NCI-H1436 treated with DMSO at 0.1 percent for 48 hours (cell line): Measurements from ENCODE around the gene SRGN.

ENCODE experiments used
- DNase-seq: peaks from one replicate; lab custom pipeline; 2025; lab: John Stamatoyannopoulos, UW

Gene SRGN

DNA sequence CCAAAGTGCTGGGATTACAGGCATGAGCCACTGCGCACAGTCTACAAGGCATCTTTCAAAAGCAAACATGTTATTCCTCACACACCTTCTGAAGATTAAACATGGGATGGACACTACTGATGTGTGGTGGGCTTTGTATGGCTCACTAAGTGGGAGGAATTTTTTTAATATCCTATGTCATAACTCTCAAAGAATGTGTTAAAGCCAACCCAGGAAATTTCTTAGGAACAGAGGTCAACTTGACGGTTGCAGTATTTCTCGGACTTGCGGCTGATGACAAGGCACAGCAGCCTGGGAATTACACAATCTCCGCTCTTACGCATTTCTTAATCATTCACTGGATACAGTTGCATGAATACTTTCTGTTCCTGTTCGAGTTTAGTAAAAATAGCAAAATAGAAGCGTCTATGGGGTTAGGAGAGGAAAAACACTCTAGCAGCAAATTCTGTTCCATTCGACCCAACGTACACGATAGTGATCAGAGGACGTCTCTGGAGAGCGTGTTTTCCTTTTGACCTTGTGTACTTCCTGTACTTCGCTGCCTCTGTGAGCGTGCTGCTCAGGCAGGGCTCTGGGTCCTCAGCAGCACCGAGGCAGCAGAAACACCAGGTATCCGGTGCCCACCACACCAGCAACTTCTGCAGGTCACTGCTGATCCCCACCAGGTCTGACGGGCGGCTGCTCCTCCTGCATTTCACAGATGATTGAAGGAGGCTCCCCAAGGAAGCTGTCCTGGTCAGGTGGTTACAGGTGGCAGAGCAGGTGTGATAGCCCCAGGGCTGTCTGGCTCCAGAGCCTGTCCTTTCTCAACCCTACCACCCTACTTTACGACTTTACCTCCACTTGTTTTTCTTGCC, 26.4 kb upstream of the SRGN start:
- DNase-seq = no peak

DNA sequence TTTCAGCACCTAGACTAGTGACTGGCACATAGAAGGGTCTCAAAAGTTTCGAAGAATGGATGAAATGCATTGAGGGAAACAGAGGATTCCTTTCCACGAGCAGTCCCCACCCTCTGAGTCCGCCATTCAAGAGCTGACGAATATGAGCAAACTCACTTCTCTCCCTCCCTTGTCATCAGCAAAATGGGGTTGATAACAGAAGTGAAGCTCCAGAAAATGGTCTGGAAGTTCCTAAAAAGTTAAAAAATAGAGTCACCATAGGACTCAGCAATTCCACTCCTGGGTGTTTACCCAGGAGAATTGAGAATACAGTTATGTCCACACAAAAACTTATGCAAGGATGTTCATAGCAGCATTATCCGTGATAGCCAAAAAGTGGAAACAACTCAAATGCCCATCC, 25.0 kb upstream of the SRGN start:
- no peak for DNase-seq

DNA sequence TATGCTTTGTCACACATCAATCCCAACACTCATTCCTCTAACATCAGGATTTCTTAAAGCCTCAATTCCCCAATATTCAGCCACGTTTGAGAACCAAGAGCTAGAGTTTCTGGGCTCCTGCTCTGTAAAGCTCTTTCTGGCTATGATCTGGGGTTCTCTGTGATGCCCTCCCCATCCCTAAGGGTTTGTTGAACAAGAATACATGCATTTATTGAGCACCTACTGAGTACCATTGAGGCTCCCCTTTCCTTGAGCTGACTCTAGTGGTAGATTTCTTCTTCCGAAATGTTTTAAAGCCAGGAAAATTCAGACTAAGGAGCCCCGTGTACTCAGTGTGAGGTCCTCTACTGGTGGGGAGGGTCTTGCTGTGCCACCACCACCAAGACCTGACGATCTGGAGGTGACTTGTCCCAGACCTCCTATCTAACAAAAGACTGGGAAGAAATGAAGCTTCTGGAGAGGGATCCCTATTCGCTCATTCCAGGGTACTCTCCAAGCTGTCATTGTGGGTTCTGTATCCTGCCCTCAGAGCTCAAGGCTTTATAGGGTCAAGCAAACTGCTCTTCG, 23.1 kb upstream of the SRGN start:
- no peak for DNase-seq

DNA sequence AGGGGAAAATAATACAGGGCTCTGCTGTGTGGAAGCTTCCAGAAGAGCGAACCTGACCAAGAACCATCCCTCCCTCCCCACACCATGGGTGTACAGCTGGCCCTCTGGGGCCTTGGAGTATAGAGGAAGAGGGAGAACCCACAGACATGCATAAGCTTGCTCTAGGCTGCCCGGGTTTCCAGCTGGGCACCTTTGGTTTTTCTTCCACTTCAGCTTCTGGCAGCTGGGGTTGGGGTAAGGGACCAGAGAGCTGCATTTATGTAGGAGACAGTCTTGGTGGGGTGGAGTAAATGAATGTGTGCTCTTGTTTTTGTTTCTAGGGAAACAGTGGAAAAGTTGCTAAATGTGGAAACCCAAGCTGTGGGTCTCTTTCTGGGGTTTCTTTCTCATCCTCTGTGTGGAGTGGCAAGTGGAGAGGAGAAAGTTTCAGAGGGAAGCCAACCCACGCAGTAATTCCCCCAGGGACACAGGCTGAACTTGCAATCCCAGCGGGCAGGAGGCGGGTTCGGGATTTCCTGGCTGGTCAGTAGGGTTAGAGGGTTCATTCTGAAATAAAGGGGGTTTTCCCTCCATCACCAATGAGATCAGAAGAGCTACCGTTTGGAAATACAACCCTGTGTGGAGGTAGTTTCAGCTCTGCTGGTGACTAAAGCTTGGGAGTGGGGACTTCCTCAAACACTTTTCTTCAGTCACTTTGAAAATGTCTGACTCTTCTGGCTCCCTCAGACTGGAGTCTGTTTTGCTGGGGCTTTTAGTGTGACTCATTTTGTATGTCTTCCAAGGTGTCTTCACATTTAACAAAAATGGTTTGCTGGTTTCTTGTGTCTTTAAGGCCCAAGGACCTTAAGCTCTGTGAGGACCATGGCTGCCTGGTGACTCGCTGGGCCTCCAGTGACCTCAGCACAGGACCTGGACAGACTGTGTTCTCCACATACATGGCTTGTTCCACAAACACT, 22.2 kb upstream of the SRGN start:
- DNase-seq = no peak

DNA sequence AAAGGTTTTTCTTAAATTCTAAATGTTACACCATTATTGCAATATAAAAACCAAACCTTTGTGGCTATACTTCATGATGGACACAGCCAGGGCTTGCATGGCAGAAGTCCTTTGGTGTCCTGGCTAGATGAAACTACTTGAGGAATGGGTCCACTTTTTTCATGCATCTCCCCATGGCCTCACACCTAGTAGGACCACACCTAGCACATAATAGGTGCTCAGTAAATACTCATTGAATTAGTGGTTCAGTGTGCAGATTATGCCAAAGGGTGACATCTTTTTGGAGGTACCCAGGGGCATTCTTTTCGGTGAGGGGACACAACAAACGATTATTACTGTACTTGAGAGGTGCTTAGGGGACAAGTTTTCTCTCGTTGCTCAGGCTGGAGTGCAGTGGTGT, 20.7 kb upstream of the SRGN start:
- no peak for DNase-seq

DNA sequence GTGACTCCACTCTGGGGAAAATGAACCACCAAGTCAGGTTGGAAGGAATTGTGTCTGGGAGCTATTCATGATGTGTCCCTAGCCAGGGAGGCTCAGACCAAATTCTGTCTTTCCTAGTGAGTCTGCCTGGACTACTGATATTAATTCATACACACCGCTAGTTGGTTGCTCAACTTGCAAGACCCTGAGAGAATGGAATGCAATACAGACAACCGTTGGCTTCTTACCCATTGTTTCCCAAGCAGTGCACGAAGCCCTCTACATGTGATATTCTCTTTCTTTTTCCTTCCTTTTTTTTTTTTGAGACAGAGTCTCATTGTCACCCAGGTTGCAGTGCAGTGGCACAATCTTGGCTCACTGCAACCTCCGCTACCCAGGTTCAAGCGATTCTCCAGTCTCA, 19.4 kb upstream of the SRGN start:
- DNase-seq = no peak

DNA sequence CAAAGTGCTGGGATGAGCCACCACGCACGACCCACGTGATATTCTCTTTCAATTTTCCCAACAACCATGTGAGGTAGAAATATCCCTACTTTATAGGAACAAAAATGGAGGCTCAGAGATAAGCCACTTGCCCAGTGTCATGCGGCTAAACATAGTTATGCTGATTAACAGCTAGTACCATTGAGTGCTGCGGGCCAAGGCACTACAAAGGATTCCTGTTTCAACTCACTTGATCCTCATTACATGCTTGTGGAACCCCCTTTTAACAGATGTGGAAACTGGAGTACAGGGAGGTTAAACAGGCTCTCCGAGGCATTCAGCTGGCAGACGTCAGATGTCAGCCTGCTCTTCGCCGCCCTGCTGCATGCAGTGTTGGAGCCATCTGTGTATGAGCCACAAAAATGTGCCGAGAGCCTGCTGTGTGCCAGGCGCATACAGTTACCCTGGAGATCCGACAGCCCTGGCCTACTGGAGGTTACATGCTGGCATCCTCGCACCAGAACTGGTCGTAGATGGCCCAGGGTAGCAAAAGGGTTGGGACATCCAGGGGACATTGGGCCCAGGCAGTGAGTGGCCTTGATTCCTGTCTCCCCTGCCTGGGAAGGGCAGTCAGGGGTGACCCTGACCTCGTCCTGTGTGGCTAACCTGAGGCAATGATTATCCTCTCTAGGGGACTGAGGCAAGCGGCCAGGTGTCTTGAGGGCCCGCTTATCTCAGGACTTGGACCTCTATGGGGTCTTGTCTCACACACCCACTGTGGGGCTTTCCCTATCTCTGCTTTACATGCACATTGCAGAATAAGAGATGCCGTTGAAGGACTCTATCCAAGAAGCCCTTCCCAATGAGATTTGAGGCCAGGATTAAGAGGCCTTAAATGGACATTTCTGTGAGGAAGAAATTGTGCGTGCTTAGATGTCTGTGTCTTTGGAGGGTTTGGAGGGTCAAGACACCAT, 18.5 kb upstream of the SRGN start:
- DNase-seq = no peak

DNA sequence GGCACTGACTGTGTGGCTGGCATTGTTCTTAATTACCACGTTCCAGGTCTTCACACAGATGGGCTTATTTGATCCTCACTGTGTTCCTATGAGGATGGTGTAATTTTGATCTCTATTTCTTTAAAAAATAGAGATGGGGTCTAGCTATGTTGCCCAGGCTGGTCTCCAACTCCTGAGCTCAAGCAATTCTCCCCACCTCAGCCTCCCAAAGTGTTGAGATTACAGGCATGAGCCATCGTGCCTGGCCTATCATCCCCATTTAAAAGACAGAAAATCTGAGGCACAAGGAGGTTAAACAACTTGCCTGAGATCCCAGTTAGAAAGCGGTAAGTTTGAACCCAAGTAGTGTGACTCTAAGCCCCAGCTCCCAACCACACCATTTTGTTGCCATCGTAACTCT, 17.0 kb upstream of the SRGN start:
- no peak for DNase-seq

DNA sequence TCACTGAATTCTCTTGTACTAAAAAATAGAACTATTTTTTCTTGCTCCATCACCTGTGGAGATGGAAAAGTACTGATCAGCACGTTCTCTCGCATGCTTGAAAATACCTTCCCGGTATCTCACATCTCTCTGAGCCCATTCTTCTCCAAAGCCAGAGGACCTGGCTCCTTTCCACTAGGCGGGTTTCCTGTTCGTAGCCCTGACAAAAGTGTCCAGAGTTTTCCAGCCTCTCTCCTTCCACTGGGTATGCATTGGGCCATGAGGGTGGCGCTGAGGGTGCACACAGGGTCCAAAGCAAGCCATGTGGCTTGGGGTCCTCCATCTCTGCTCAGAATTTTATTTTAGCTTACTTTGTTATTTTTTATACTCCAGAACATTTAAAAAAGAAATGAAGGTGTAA, 16.3 kb upstream of the SRGN start:
- no peak for DNase-seq

DNA sequence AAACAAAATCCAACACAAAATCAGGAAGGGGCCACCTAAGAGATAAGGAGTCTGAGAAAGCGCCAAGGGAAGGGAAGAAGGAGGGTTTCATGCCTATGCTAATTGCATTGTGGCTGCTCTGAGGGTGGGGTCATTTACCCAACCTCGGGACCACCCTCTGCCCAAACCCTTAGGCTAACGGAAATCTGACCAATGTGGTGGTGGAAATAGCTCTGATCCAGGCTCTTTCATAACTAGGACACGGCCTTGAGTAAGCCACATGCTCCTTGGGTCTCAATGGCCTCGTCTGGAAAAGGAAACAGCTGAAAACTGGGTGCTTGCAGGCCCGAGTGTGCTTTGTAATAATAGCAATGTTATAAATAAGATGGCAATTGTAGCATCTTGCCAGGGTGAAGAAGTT, 14.9 kb upstream of the SRGN start:
- no peak for DNase-seq

DNA sequence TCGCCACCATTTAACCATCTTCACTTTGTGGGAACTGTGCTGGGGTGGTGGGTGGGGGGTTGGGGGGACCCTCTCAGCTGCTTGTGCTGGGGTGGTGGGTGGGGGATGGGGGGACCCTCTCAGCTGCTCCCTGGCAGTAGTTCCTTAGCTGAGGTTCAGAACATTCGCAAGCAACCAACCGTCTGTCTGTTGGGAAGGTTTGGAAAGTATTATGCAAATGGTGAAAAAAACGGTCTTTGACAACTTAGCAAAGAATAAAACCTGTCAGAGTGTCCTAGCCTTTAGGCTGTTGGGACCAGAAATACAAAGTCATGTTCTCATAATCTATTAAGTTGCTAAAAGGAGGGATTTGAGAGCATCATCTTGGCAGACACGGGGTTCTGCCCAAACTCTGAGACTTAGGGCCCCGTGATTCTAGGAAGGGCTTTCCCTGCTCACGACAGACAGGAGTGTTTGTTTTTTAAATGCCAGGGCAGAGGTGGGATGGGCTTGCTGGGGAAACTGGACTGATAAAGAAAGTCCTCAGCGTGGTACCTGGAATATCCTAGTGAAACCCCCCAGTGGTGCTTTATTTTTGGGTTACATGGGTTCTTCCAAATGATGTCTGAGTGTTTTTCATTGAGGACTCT, 14.1 kb upstream of the SRGN start:
- DNase-seq = no peak

DNA sequence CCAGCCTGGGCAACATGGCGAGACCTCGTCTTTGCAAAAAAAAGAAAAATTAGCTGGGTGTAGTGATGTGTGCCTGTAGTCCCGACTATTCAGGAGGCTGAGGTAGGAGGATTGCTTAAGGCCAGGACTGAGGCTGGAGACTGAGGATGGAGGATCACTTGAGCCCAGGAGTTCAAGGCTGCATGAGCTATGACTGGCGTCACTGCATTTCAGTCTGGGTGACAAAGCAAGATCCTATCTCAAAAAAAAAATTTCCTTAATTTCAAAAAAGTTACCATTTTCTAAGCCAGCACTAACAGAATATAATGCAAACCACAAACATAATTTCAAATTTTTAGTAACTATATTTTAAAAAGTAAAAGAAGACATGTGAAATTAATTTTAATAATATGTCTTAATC, 13.4 kb upstream of the SRGN start:
- DNase-seq = no peak

DNA sequence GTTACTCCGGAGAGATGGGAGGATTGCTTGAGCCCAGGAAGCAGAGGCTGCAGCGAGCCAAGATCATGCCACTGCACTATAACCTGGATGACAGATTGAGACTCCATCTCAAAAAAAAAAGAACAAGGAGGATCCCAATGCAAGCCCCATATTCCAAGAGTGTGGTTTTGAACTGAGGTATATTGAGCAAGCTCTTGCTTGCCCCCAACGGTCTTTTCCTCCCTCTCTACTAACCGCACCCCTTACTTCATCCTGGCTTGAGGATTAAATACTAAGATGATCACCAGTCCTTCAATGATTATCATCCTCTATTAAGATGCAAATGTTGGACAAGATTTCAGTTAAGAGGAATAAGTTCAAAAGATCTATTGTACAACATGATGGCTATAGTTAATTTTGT, 12.5 kb upstream of the SRGN start:
- no peak for DNase-seq

DNA sequence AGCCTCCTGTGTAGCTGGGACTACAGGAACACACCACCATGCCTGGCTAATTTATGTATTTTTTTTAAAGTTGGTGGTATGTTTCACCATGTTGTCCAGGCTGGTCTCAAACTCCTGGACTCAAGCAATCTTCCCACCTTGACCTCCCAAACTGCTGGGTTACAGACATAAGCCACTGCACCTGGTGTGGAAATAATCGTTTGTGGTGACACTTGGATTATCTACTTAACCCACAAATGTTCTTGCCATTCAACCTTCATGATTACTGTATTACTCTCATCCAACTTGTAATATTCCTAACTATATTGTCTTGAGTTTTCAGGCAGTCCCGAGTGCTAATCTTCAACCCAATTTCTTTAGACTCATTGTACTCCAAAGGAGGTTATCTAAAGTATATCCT, 9.6 kb upstream of the SRGN start:
- DNase-seq = no peak

DNA sequence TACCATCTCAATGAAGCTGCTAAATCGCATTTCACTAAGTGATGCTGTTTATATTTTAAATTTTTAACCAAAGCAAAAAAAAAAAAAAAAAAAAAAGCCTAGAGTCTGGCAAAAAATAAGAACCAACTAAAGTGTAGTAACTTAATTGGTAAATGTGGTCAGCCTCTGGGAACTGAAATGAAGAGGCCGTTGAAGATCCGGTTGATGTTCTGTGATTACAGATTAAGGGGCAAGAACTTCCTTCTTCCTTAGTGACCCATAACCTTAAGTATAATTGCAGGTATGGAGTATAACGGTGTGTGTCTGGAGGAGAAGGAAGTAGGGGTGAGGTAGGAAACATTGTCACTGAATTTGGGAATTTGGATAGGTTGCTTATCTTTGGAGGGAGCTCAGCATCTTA, 7.7 kb upstream of the SRGN start:
- no peak for DNase-seq

DNA sequence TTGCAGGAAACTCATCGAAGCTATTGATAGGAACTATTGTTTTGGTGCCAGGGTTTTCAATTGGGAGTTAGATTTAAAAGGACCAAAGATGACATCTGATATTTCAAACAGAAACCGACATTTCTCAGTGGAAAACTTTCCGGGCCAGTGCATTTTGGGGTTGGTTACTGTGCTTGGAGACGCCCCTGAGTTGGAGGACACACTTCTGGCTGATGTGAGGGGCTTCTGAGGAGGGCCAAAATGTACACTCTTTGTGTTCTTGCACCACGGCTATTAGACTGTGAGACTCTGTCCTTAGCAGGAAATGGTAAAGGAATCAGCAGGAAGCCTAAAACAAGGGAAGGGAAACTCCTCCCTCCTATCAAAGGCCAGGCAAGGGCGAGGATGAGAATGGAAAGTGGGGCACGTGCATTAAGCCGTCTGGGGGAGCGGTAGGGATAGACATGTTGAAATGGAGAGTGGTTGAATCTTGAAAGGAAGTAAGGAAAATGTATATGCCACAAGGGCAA, 1.8 kb upstream of the SRGN start:
- no peak for DNase-seq

DNA sequence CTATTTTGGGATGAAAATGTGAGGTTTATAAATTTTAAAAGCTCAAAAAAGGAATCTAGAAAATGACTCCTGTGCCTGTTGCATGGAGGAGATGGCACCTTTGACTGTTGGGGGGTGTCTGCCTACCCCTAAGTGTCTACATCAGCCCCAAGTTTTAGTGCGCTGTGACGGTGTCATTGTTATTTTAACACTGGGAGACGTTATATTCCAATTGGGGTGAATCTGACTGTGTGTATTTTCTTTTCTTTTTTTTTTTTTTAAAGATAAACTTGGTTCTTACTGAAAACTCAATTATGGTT, 517 bp downstream of the SRGN start:
- DNase-seq = no peak

DNA sequence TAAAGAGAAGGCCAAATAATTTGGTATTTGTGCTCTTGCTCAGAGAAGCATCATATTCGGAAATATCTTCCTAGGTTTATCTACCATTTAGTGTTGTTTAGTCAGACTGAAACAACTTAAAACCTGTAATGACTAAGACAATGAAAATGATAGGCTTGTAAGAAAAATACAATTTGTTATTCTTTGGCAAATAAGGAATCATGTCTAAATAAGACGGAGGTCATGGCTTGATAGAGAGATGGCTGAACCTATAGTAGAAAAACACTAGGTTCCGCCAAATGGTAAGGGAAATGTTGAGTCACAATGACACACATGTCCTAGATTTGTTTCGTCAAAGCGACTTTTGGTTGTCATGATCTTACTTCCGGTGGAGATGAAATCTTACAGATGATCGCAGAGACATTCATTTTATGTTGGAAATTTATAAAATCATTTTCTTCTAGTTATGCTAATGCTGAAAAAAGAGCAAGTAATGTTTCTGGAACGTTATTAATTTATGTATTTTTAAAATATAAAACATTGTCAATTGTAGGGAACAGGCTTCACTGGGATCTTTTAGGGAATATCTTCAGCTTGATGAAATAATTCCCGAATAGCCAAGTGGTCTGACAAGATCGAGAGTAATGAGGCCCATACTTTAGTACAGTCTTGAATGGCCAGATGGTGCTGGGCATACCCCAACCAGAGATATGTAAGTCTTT, 1.0 kb downstream of the SRGN start:
- no peak for DNase-seq

DNA sequence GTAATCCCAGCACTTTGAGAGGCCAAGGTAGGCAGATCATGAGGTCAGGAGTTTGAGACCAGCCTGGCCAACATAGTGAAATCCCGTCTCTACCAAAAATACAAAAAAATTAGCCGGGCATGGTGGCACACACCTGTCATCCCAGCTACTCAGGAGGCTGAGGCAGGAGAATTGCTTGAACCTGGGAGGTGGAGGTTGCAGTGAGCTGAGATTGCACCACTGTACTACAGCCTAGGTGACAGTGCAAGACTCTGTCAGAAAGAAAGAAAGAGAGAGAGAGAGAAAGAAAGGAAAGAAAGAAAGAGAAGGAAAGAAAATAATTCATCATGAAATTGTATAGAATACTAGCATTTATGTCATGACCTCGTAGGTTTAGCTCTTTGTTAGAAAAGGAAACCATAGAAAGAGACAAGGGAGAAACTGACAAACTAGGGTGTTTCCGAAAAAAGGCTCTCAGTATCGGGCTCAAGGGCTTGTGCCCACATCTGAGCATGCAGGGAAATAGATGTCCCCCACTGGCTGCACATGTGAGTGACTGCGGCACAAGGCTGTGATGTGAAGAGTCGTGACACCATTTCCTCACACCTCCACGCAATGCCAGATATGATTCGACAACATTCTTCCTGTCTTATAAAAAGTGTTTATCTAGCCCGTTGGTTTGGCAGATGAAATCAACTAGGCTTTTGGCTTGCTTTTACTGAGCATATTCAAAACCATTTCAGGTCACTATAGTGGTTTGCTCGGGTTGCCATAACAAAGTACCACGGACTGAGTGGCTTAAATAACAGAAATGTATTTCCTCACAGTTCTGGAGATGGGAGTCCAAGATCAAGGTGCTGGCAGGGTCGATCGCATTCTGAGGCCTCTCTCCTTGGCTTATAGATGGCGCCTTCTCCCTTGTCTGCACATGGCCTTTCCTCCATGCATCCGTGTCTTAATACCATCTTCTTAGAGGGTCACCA, 2.0 kb downstream of the SRGN start:
- DNase-seq = no peak
